SU-DHL-6 (cell line): ENCODE data around the gene TRDN.

Experiments
- CTCF ChIP-seq: fragments of 200-600 bp; sonication (generic); IDR thresholded peaks from one replicate; pipeline ENCODE4 v1.5.1; 2017; ENCODE audit warnings: antibody characterized with exemption, mild to moderate bottlenecking, low read length, moderate library complexity; ENCODE audit not compliant: insufficient read depth, poor library complexity, severe bottlenecking
- EZH2phosphoT487 ChIP-seq: fragments of 200-600 bp; sonication (generic), shearing (Covaris generic); conservative IDR thresholded peaks from 2 replicates; pipeline ENCODE4 v1.6.1; 2018; ENCODE audit warnings: mild to moderate bottlenecking, antibody characterized with exemption, low read length, moderate library complexity, mixed read lengths

- no peak for TF ChIP-seq CTCF
- TF ChIP-seq EZH2phosphoT487 = no peak
Observed at GRCh38 chr6:123659960-123660748, 23.4 kb upstream of the TRDN start.
